Measurements from ENCODE around the gene KCNQ1OT1.

KCNQ1OT1 gene

GRCh38 chr11:2561696-2562581, 137.9 kb downstream of the KCNQ1OT1 start:
- H3K4me3 ChIP-seq, result no peak overlapping the region
- H3K27ac ChIP-seq, result no peak overlapping the region
- TF ChIP-seq CTCF (IDR thresholded peaks at IDR 0.05), result no peak
- no peak for DNase-seq (ENCODE audit: low spot score)

GRCh38 chr11:2559527-2560311, 140.1 kb downstream of the KCNQ1OT1 start:
- Histone ChIP-seq H3K4me3 (no peak overlapping the region), H3K27ac (no peak overlapping the region)
- no peak for TF ChIP-seq CTCF (IDR thresholded peaks at IDR 0.05)
- DNase-seq (ENCODE audit: low spot score), result no peak

GRCh38 chr11:2558861-2559526, 140.8 kb downstream of the KCNQ1OT1 start:
- TF ChIP-seq CTCF (IDR thresholded peaks at IDR 0.05), result no peak
- no peak for DNase-seq (ENCODE audit: low spot score)
- Histone ChIP-seq H3K27ac (no peak overlapping the region), H3K4me3 (no peak overlapping the region)

GRCh38 chr11:2558397-2558796, 141.4 kb downstream of the KCNQ1OT1 start:
- Histone ChIP-seq H3K27ac (no peak overlapping the region), H3K4me3 (no peak overlapping the region)
- TF ChIP-seq CTCF (IDR thresholded peaks at IDR 0.05), result no peak
- DNase-seq (ENCODE audit: low spot score), result no peak

Measured in coronary artery (tissue), 2 donors.